ENCODE measurements around the gene TM4SF18. TPM values are rescaled to one million over a fixed set of nuclear protein-coding genes. Genes with fewer than 3 reads are reported as not detected.

Gene TM4SF18
- total and polyA plus RNA-seq, 2 experiments from 2014 or later: 1.5 to 1.7 TPM

DNA sequence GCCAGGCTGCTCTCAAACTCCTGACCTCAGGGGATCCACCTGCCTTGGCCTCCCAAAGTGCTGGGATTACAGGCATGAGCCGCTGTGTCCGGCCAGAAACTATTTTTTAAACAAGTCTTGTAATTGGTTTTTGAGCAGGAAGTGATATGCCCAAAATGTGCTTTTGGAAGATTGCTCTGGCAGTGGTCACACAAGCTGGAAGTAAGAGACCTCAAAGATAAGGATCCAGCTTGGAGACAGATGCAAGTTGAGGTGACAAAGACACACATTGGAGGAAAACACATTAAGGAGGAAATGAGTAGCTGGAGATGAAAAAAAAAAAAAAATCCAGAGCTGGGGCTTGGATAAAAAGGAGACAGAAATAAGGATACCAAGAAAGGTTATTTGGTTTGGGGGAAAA is 6.3 kb downstream of the TM4SF18 start:
- H3K27me3 ChIP-seq: no peaks in the 10 kb centered on the region
- DNase-seq (ENCODE audit: low spot score): no peak
- H3K9me2 ChIP-seq (replicated peaks; ENCODE audit: insufficient read depth): no peaks in the 10 kb centered on the region
- H3K36me3 ChIP-seq (replicated peaks; ENCODE audit: insufficient read depth, low read depth): no peaks in the 10 kb centered on the region
- no peak overlapping the region for H3K4me2 ChIP-seq
- H3K4me3 ChIP-seq: no peak overlapping the region
- 92% methylated on average over 2 of the region's 2 CpGs for WGBS (ENCODE audit: low lambda C conversion rate, missing lambda C conversion rate)
- no peaks in the 10 kb centered on the region for H3K79me2 ChIP-seq
- H3K4me1 ChIP-seq (ENCODE audit: insufficient read depth): no peaks in the 10 kb centered on the region
- H3K9me3 ChIP-seq (ENCODE audit: low read depth): no peaks in the 10 kb centered on the region
- H2AFZ ChIP-seq: no peak overlapping the region
- no peak overlapping the region for H3K27ac ChIP-seq
- no peaks in the 10 kb centered on the region for H4K20me1 ChIP-seq (ENCODE audit: insufficient read depth, poor library complexity, severe bottlenecking)
- no peak for TF ChIP-seq EZH2 (IDR thresholded peaks at IDR 0.05; ENCODE audit: borderline replicate concordance)
- no peak for TF ChIP-seq EZH2phosphoT487 (IDR thresholded peaks at IDR 0.05; ENCODE audit: low read depth, severe bottlenecking, unreplicated experiment)
- TF ChIP-seq, protein P1, sequence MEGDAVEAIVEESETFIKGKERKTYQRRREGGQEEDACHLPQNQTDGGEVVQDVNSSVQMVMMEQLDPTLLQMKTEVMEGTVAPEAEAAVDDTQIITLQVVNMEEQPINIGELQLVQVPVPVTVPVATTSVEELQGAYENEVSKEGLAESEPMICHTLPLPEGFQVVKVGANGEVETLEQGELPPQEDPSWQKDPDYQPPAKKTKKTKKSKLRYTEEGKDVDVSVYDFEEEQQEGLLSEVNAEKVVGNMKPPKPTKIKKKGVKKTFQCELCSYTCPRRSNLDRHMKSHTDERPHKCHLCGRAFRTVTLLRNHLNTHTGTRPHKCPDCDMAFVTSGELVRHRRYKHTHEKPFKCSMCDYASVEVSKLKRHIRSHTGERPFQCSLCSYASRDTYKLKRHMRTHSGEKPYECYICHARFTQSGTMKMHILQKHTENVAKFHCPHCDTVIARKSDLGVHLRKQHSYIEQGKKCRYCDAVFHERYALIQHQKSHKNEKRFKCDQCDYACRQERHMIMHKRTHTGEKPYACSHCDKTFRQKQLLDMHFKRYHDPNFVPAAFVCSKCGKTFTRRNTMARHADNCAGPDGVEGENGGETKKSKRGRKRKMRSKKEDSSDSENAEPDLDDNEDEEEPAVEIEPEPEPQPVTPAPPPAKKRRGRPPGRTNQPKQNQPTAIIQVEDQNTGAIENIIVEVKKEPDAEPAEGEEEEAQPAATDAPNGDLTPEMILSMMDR (IDR thresholded peaks at IDR 0.05; ENCODE audit: poor library complexity): no peak

DNA sequence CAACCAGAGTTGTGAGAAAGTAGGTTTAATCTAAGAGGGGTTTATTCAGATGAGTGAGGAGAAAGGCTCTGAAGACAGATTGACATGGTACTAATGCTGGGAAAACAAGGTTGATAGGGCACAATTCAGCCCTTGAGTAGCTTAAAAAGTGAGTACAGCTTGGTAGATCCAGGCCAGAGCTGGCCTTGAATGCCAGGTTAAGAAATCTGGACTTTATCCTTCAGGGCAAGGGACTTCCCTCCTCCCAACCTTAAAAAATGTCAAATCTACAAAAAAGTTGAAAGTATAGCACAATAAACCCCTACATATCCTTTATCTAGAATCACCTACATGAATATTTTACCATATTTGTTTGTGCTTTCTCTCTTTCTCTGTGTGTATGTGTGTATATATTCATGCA is 7.9 kb downstream of the TM4SF18 start:
- no peak for DNase-seq (ENCODE audit: low spot score)
- no peaks in the 10 kb centered on the region for H3K27me3 ChIP-seq

DNA sequence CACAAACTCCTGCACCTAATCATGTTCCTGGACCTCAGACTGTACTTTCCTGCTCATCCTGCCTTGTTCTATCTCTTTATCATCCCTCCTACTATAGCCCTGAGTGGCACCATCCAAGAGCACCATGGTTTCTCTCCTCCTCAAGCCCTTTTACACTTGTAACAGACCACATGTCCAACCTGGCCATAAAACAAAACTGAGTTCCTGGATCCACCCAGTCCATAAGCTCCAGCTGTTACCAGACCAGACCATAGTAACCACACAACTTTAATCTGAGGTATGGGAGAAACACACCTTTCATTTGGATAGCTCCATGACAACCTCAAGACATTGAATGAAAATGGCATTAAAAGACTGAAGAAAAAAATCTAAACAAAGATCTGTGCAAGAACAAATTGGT is 9.1 kb downstream of the TM4SF18 start:
- Histone ChIP-seq H4K20me1 (ENCODE audit: insufficient read depth, poor library complexity, severe bottlenecking) (no peaks in the 10 kb centered on the region), H3K9me3 (ENCODE audit: low read depth) (no peaks in the 10 kb centered on the region), H3K9me2 (replicated peaks; ENCODE audit: insufficient read depth) (no peaks in the 10 kb centered on the region), H2AFZ (no peak overlapping the region), H3K4me3 (no peak overlapping the region), H3K4me2 (no peak overlapping the region), H3K27ac (no peak overlapping the region), H3K27me3 (no peaks in the 10 kb centered on the region), H3K4me1 (ENCODE audit: insufficient read depth) (no peaks in the 10 kb centered on the region), H3K36me3 (replicated peaks; ENCODE audit: insufficient read depth, low read depth) (no peaks in the 10 kb centered on the region), H3K79me2 (no peaks in the 10 kb centered on the region)
- TF ChIP-seq EZH2 (IDR thresholded peaks at IDR 0.05; ENCODE audit: borderline replicate concordance): no peak
- TF ChIP-seq, protein P1 (IDR thresholded peaks at IDR 0.05; ENCODE audit: poor library complexity): no peak
- no peak for TF ChIP-seq EZH2phosphoT487 (IDR thresholded peaks at IDR 0.05; ENCODE audit: low read depth, severe bottlenecking, unreplicated experiment)
- no peak for DNase-seq (ENCODE audit: low spot score)

More for the DNA sequence above, 7.9 kb downstream of the TM4SF18 start:
- no peaks in the 10 kb centered on the region for H4K20me1 ChIP-seq (ENCODE audit: insufficient read depth, poor library complexity, severe bottlenecking)
- TF ChIP-seq, protein P1 (IDR thresholded peaks at IDR 0.05; ENCODE audit: poor library complexity): no peak
- TF ChIP-seq EZH2 (IDR thresholded peaks at IDR 0.05; ENCODE audit: borderline replicate concordance): no peak
- TF ChIP-seq EZH2phosphoT487 (IDR thresholded peaks at IDR 0.05; ENCODE audit: low read depth, severe bottlenecking, unreplicated experiment): no peak
- H2AFZ ChIP-seq: no peak overlapping the region
- no peak overlapping the region for H3K4me3 ChIP-seq
- no peaks in the 10 kb centered on the region for H3K4me1 ChIP-seq (ENCODE audit: insufficient read depth)
- H3K36me3 ChIP-seq (replicated peaks; ENCODE audit: insufficient read depth, low read depth): no peaks in the 10 kb centered on the region
- H3K4me2 ChIP-seq: no peak overlapping the region
- no peak overlapping the region for H3K27ac ChIP-seq
- no peaks in the 10 kb centered on the region for H3K9me3 ChIP-seq (ENCODE audit: low read depth)
- no peaks in the 10 kb centered on the region for H3K9me2 ChIP-seq (replicated peaks; ENCODE audit: insufficient read depth)
- no peaks in the 10 kb centered on the region for H3K79me2 ChIP-seq

DNA sequence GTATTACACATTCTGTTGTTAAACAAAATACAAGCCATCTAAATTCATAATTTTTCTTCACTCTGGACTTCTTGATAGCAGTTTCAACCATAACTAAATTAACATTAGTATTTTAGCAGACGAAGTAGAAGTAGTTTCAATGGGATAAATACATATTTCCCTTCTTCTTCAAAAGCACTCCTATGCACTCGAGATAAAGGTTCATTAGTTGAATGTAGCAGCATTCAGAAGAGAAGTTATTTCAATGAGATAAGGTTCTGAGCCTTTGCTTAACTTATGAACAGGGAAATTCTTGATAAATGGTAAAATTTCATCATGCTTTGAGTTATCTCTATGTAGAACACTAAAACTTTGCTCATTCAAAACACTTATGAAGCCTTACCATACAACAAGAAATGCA is 11.8 kb downstream of the TM4SF18 start:
- no peaks in the 10 kb centered on the region for H3K79me2 ChIP-seq
- H3K4me1 ChIP-seq (ENCODE audit: insufficient read depth): peaks cover 6% of the 10 kb centered on the region
- no peaks in the 10 kb centered on the region for H3K9me2 ChIP-seq (replicated peaks; ENCODE audit: insufficient read depth)
- no peak overlapping the region for H2AFZ ChIP-seq
- H4K20me1 ChIP-seq (ENCODE audit: insufficient read depth, poor library complexity, severe bottlenecking): no peaks in the 10 kb centered on the region
- H3K36me3 ChIP-seq (replicated peaks; ENCODE audit: insufficient read depth, low read depth): no peaks in the 10 kb centered on the region
- no peak for DNase-seq (ENCODE audit: low spot score)
- H3K4me3 ChIP-seq: no peak overlapping the region
- H3K4me2 ChIP-seq: no peak overlapping the region
- H3K9me3 ChIP-seq (ENCODE audit: low read depth): no peaks in the 10 kb centered on the region
- no peak overlapping the region for H3K27ac ChIP-seq
- H3K27me3 ChIP-seq: no peaks in the 10 kb centered on the region
- 70% methylated on average over 2 of the region's 2 CpGs for WGBS (ENCODE audit: low lambda C conversion rate, missing lambda C conversion rate)
- TF ChIP-seq, protein P1 (IDR thresholded peaks at IDR 0.05; ENCODE audit: poor library complexity): no peak
- no peak for TF ChIP-seq EZH2 (IDR thresholded peaks at IDR 0.05; ENCODE audit: borderline replicate concordance)
- TF ChIP-seq EZH2phosphoT487 (IDR thresholded peaks at IDR 0.05; ENCODE audit: low read depth, severe bottlenecking, unreplicated experiment): no peak

Measured in hepatocyte (in vitro differentiated cells).